HG02884 (cell line): ENCODE measurements around the gene SLC50A1.
"Not testable (repeated sequence)": the region's sequence is repeated elsewhere in the genome, so short reads cannot be mapped to it uniquely, and the experiment has no call there.

Experiments
- ATAC-seq: cut with Tn5 transposase; IDR thresholded peaks from one replicate; pipeline ENCODE4 v1.9.1; 2021; ENCODE audit warnings: mild to moderate bottlenecking, moderate library complexity; ENCODE audit not compliant: unreplicated experiment

SLC50A1 gene

DNA sequence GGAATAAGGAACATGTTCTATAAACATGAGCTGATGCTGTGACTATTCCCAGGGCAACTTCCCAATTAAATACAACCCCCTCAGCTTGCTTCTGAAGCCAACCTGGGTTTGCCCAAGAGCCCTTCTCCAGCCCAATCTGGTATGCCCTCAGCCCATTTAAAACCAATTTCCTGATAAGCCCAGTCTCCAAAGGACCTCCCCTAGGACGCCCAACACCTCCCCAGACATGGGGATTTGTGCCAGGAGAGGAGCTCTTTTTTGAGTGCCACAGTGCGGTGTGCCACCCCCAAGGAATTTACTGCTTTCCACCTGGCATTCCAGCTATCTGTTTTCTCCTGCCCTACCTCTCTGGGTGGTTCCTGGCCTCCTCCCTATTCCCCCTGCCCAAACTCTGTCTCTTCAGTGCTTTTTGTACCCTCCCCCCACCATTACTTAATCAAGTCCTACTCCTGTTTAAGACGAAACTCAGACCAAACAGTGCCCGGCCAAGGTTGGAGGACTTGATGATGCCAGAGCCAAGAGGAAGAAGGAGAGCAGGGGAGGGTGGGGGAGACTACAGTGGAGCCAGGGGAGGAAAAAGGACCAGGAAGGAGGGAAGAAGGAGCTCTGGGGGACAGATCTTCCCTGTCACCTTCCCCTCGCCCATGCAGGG lies 19.4 kb upstream of the SLC50A1 start:
- no peak for ATAC-seq

DNA sequence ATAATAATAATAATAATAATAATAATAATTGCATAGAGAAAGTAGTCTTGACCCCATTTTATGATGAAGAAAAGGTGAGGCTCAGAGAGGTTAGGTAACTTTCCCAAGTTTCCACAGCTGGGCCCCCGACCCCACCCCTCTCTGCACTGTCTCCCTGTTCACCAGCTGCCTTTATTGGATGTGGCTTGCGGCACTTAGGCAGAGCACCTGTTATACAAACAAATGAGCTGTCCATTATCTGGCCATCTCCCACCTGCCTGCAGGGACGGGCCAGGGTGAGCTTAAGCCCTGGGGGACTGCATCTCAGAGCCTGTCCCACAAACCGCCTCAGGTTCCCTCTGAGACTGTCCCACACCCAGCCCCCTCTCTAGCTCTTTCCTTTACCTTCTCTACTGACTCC lies 18.0 kb upstream of the SLC50A1 start:
- no peak for ATAC-seq

DNA sequence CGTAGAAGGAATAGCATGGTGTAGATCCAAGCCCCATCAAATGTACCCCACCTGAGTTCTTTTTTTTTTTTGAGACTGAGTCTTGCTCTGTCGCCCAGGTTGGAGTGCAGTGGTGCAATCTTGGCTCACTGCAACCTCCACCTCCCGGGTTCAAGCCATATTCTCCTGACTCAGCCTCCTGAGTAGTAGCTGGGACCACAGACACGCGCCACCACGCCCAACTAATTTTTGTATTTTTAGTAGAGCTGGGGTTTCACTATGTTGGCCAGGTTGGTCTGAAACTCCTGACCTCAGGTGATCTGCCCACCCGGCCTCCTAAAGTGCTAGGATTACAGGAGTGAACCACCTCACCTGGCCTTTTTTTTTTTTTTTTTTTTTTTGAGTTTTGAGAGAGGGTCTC lies 17.6 kb upstream of the SLC50A1 start:
- ATAC-seq: not testable (repeated sequence)

DNA sequence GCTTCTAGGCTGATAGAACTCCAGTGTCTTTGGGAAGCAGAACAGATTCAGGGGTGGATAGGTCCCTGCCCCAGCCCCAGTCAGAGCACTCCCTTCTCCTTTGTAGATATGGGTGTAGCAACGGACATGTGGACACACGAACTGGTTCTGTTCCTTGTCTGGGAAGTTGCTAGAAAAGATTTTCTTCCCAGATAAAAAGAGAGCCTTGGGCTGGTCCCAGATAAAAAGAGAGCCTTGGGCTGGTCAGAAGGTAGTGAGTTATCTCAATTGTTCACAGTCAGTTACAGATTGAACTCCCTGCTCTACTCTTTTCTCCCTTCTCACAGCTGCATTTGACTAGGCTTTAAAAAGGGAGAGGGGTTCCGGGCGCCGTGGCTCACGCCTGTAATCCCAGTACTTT lies 15.4 kb upstream of the SLC50A1 start:
- ATAC-seq: no peak

DNA sequence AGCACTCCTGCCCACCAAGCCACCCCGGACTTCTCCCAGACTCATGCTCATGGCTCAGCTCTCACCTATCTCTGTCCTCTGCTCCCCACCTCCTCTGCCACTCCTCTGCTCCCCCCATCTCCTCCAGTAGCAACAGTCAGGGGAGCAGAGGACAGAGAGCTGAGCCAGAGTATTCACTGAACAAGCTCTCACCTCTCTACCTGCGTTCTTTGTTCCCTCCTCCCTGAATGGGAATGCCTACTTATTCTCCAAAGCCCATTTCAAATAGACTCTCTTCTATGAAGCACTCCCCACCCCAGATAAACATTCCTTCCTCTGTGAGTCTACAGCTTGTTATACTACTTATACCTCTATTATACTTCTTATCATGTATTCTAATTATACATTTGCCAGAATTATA lies 14.4 kb upstream of the SLC50A1 start:
- no peak for ATAC-seq

DNA sequence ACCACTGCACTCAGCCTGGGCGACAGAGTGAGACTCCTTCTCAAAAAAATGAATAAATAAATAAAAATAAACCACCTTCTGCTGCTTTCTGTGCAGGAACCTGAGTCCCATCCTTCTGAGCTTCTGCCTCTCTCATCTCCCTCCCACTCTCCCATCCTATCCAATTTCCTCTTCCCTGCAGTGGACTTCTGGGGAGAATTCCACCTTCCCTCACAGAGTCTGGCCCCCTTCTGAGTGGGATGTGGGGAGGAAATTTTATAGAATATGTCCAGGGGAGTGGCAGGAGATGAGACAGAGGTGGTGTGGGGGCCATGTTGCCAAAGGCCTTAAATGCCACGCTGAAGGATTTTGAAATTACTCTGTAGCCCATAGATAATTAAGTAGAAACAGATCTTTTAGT lies 13.3 kb upstream of the SLC50A1 start:
- ATAC-seq: no peak

DNA sequence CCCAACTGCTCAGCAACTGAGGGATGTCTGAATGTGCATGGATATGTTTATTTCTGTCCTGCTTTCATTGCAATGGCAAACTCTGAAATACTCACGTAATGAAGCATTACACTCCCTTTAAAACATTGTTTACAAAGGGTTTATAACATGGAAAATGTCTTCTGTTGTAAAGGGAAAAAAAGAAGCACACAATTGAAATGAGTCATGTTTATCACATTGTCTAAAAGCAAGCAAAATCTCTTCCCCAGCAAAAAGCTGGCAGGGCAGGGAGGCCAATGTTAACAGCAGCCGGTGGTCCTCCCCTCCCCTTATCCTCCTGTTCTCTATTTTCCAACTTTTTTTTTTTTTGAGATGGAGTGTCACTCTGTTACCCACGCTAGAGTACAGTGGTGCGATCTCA lies 11.9 kb upstream of the SLC50A1 start:
- no peak for ATAC-seq

DNA sequence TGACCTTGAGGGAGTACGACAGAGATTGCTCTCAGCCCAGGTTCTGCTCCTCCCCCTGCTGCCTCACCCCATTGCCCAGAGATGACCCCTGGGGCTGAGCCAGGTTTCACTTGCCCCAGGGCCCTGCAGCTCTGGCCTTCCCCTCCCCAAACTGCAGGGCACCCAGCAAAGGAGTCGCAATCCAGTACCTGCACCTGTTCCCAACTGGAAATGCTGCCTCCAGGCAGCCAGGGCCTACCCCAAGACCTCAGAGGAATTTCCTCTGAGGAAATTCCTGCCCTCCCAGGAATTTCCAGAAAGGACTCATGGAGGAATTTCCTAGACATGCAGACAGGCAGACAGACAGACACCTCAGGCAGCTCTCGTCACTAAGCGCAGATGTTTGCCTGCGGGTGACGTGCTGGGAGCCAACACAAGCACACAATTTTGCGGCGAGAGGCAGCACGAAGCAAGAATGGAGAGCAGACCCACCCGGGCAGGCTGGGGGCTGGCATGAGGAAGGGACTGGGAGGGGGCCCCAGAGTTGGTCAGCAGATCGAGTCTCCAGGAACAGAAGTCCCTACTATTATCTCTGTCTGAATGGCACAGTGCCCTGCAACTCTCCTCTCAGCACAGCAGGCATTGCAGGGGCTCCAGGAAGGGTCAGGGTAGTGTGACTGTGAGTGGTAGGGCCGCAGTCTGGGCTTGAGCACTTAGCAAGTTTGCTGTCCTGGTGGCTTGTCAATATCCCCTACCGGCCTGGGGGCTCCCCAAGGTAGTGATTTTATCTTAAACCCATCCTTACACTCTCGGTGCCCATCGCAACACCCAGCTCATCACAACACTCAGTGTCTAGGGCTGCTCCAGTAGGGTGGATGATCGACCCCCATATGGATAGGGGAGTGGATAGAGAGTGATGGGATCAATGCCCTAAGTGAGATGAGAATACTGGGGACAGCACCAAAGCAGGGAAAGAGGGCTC lies 10.9 kb upstream of the SLC50A1 start:
- no peak for ATAC-seq

DNA sequence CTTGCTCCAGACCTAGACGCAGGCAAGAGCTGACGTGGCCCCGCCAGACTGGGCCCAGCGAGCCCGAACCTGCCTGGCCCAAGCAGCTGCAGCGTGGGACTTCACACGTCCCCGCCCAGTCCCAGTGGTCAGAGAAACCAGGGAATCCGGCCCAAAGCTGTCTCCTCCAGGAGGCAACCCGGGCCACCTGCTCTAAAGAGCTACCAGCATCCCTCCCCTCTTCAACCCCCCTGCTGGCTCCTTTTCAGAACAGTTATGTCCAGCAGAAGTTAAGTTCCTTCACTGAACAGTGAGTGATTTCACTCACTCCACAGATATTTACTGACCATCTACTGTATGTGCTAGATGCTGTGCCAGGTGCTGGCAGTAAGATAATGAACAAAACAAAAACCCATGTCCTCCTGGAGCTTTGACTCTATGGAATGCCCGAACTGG lies 10.1 kb upstream of the SLC50A1 start:
- ATAC-seq: no peak

DNA sequence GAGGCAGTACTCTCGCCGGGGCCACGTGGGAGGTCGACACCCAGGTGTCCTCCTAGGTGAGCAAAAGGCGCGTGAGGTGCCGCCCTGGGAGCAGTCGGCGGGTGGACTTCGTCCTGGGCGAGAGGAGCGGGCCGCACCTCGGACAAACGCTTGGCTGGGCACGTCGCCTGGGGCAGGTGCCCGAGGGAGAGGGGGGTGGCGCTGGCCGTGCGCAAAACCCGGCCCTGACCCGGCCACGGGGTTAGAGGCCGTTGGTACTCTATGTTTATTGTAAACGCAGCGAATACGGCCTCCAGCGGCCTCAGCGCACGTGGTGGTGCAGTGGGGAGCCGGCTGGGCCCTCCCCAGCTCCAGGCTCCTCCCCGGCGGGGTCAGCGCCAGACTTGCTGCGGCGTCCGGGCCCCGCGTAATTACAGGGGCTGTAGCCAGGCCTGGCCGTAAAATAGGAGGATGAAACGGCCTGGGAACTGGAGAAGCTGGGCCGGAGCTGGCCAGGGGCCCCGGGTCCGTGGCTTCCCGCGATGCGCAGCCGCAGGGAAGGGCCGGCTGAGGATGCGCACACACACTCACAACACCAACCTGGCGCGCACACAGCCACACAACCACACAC lies 9.6 kb upstream of the SLC50A1 start:
- ATAC-seq: no peak

DNA sequence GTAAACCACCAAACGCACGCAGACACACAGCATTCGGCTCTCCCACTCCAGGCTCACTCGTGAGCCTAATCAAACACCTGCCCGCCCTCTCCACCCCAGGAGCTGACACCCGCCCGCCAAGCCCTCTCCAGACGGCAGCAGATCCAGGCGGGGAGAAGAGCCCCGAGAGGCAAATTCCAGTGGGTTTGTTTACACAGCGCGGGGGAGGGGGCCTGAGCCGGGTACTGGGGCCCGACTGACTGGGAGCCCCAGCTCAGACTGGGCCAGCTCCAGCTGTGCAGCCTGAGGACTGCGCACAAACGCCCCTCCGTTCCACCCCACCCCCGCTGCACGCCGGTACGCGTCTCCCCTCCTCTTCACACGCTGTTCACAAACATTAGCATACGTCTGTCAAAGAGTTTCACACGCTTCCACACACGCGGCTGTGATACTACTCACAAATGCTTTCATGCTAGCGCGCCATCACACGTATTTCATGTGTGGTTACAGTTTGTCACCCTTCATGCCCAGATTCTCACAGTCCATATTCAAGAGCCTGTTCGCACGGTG lies 9.0 kb upstream of the SLC50A1 start:
- ATAC-seq: no peak

DNA sequence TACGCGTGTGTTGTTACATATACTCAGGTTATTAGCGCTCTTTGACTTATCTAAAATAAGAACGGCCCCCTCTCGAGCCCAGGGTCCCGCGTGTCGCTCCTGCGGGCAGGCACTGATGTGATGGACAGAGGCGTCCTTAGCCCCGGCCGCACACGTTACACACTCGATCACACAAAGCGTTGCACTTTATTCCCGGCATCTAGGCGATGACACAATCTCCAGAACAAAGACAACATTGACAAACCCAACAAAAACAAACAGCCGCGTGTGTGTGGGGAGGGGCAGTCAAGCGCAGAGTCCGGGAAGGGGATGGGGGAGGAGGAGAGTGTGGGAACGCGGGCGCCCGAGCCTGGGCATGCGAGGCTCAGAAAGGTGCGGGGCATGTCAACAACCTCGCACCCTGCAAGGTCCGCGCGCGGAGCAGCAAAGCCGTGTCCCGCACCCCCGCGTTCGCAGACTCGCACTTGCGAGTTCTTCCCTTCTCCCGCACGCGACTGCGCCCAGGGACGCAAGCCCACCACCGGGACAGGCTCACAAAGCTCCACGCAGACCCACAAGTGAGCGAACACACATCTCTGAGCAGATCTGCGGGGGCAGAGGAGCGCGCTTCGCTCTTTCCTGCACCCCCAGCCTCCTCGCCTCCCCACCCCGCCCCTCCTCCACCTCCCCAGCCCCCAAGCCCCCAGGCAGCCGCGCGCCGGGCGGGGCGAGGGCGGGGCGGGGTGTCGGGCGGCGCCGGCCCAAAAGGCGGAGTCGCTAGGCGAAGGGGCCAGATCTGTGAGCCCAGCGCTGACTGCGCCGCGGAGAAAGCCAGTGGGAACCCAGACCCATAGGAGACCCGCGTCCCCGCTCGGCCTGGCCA lies 8.3 kb upstream of the SLC50A1 start, which contains the start of gene EFNA1:
TSS of gene EFNA1 (plus strand) at position 772 of the 862 bp plus-strand sequence. CDS start 102 bp downstream, outside the sequence.
- no peak for ATAC-seq

DNA sequence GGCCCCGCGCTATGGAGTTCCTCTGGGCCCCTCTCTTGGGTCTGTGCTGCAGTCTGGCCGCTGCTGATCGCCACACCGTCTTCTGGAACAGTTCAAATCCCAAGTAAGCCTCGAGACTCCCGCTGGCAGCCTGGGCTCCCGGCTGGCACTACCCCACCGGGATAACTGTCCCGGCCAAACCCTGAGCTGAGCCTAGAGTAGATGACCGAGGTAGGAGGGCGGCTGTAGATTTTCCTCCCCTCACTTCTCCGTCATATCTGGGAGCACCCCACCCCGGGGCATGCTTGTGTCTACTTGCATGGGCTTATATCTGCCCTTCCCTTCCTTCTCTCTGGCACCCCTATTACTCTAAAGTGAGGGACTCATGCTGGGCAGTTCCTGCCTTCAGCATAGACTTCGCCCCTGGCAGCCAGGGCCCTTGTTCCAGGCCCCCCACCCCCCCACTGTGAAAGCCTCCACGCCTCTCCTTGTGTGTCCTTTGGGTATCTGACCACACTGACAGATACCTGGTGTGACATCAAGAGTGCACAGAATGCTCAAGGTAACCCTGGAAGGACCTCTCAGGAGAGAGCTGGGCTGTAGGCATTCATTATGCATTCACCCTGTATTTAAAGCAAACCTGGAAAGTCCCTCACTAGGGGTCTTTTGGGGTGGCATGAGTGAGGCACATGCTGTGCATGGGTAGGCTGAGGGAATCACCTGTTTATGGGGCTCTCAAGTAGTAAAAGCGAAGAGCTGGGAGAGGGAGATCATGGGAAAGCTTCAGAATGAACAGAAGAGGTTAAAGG lies 7.5 kb upstream of the SLC50A1 start:
- no peak for ATAC-seq

DNA sequence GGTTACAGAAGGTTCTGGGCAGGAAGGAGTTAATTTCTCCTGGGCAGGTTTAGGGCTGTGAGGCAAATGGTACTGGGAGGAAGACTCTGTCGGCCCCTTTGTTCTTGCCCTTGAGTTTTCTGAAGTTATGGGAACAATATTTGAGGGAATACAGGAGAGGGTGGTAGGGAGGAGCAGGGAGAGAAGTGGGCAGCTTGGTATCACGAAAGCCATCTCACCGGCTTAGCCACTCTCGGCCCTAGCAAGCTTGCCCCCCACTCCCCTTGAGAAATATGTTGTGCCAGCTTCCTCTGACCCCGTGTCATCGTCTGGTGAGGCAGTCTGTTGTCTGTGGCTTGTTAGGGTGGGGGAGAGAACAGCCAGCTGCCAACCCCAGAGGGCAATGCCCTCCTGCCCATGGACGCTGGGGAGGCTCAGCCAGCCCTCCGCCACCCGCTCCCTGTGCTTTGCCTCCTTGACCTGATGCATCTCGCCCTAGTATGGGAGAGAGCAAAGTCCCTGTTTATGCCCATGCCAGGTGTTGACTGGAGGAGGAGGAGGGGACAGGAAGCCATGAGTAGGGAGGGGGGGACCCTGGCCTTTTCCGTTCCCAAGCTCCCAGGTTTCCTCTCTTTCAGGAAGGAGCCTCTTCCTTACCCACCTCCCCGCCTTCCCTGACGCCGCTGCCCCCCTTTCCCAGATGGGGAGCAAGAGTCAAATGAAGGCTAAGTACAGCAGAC lies 6.7 kb upstream of the SLC50A1 start:
- no peak for ATAC-seq

DNA sequence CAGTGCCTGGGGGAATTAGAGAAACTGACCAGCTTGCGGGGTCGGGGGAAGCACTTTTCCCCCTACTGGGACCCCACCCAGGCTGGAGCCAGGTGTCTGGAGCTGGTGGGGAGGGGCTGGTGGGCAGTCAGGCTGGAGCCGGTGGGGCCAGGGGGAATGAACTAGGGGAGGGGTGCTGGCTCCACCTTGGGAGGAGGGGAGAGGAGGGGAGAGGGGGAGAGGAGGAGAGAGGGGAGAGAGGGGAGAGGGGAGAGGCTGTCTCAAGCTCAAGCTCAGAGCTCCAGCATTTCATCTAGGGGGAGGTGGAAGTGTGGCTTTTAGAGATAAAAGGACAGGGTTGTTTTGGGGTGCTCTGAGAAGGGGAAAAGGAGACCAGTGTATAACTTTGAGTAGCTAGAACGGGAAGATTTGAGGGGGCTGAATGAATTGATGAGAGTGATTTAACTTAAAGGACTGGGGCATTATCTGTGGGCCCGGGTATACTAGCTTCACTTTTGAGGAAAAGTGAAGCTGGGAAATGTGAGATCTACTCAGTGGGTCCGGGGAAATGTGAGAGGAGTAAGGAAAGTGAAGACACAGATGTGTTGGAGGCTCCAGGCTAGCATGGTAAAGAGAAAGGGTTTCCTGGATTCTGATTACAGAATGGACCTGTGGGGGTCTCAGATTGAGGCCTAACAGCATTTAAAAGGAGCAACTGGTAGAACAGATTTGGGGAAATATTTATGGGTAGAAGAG lies 5.2 kb upstream of the SLC50A1 start:
- no peak for ATAC-seq

DNA sequence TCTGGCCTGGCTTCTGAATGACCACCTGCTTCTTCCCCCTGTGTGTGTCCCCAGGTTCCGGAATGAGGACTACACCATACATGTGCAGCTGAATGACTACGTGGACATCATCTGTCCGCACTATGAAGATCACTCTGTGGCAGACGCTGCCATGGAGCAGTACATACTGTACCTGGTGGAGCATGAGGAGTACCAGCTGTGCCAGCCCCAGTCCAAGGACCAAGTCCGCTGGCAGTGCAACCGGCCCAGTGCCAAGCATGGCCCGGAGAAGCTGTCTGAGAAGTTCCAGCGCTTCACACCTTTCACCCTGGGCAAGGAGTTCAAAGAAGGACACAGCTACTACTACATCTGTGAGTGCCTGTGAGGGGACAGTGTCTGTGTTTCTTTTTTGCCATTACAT lies 4.4 kb upstream of the SLC50A1 start:
- ATAC-seq: no peak

DNA sequence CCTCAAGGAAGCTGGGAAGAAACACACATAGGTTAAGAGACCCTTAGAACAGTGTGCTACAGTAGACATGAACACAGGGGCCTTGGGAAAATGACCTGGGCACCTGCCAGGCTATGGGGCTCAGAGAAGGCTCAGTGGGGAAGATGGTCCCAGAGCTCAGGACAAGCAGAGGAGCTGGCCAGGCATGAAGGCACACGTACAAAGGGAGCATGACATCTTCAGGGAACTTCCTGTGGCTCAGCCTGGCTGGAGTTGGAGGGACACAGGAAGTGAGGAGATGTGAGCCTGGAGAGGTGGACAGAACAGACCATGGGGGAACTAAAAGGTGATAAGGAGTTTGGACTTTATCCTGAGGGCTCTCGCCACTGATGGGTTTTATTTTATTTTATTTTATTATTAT lies 3.8 kb upstream of the SLC50A1 start:
- ATAC-seq: no peak

DNA sequence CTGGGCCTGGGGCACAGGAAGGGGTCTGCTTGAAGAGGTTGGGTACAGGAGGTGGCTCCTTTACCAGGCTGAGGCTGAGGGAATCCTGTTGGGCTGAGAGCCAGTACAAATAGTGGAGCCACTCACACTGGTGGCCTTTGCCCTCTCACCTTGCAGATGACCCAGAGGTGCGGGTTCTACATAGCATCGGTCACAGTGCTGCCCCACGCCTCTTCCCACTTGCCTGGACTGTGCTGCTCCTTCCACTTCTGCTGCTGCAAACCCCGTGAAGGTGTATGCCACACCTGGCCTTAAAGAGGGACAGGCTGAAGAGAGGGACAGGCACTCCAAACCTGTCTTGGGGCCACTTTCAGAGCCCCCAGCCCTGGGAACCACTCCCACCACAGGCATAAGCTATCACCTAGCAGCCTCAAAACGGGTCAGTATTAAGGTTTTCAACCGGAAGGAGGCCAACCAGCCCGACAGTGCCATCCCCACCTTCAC lies 1.8 kb upstream of the SLC50A1 start:
- ATAC-seq: no peak
